ENCODE measurements around the gene BRAT1.

GRCh38 chr7:2587778-2588177 is 32.5 kb upstream of the BRAT1 start:
- TF ChIP-seq NFE2L1 (CRISPR knock-in tag; IDR thresholded peaks at IDR 0.05): no peak
- TF ChIP-seq IRF2 (CRISPR knock-in tag; IDR thresholded peaks at IDR 0.05; ENCODE audit: borderline replicate concordance, low read depth): no peak
- TF ChIP-seq USF2 (CRISPR knock-in tag; IDR thresholded peaks at IDR 0.05): no peak
- no peak for TF ChIP-seq AFF4 (CRISPR knock-in tag; IDR thresholded peaks at IDR 0.05; ENCODE audit: borderline replicate concordance)
- no peak for TF ChIP-seq ESRRA (CRISPR knock-in tag; IDR thresholded peaks at IDR 0.05; ENCODE audit: borderline replicate concordance)
- no peak for TF ChIP-seq NR3C1 (CRISPR knock-in tag; conservative IDR thresholded peaks at IDR 0.05; ENCODE audit: low read depth)
- TF ChIP-seq JAZF1 (CRISPR knock-in tag; IDR thresholded peaks at IDR 0.05): no peak
- no peak for TF ChIP-seq ATF3 (CRISPR knock-in tag; conservative IDR thresholded peaks at IDR 0.05)
- no peak for TF ChIP-seq SMAD3 (CRISPR knock-in tag; IDR thresholded peaks at IDR 0.05; ENCODE audit: borderline replicate concordance)
- no peak for TF ChIP-seq ZNF416 (CRISPR knock-in tag; IDR thresholded peaks at IDR 0.05)
- TF ChIP-seq CTCF (IDR thresholded peaks at IDR 0.05): no peak
- TF ChIP-seq FOXJ3 (CRISPR knock-in tag; IDR thresholded peaks at IDR 0.05; ENCODE audit: borderline replicate concordance): no peak
- no peak for TF ChIP-seq FOXP4 (CRISPR knock-in tag; IDR thresholded peaks at IDR 0.05)
- TF ChIP-seq CREB1 (CRISPR knock-in tag; IDR thresholded peaks at IDR 0.05): no peak

Data from WTC11 (cell line).